ENCODE data around the gene ATXN7. TPM values are rescaled to one million over a fixed set of nuclear protein-coding genes. Genes with fewer than 3 reads are reported as not detected.

The ATXN7 gene
- total and polyA plus RNA-seq, 10 of the 15 experiments (the other 5 are each of a cell fraction or from before 2014, with no cell fraction given): 0.83 to 24.6 (median 8.5) TPM

- no peak for TF ChIP-seq SPI1 (IDR thresholded peaks at IDR 0.05; ENCODE audit: borderline replicate concordance, insufficient read depth, low read depth, low read length)
- H3K4me1 ChIP-seq (ENCODE audit: control insufficient read depth, insufficient read depth, low read length): peaks cover 6% of the 10 kb centered on the region
- H3K4me2 ChIP-seq (ENCODE audit: control insufficient read depth, insufficient read depth): no peak overlapping the region
- no peaks in the 10 kb centered on the region for H3K27me3 ChIP-seq (replicated peaks in 1 of 2; ENCODE audit: control insufficient read depth in 2 of 2, insufficient read depth in 2 of 2, low read length in 1 of 2)
- ChIA-PET RAD21 (ENCODE audit: unreplicated experiment) (interaction anchor here (1.4 kb wide), 1 partner anchor 14 kb away, joined by 5 read pairs; the partner anchor contains the start of gene PSMD6), SMC1A (ENCODE audit: uncharacterized antibody, unreplicated experiment) (no interaction called here), POLR2A (no interaction called here), CTCF (interaction anchor here (1.4 to 4.5 kb wide), 5 partner anchors 11 to 48 kb away, joined by 6 to 36 read pairs (median 16); partner anchors contain the start of gene PSMD6)
- ATAC-seq (no peak), DNase-seq (ENCODE audit: low read depth, low spot score) (no peak), FAIRE-seq (no peak)
- no peaks in the 10 kb centered on the region for H4K20me1 ChIP-seq (ENCODE audit: control insufficient read depth, insufficient read depth)
- peaks cover 11 to 43% of the 10 kb centered on the region in 2 experiments for H3K36me3 ChIP-seq (ENCODE audit: control insufficient read depth in 2 of 2, insufficient read depth in 2 of 2, low read length in 1 of 2)
- H3K27ac ChIP-seq (ENCODE audit: control insufficient read depth, insufficient read depth): no peak overlapping the region
- no peak overlapping the region for H3K4me3 ChIP-seq
- 84% methylated on average over 7 of the region's 7 CpGs for WGBS (ENCODE audit: insufficient coverage, insufficient replicate concordance, low lambda C conversion rate, missing lambda C conversion rate)
- in situ Hi-C loops (cut with MboI): no loop called here
- H2AFZ ChIP-seq (ENCODE audit: control insufficient read depth, low read depth, low read length): no peak overlapping the region
- no TSS peak for BruUV-seq (replicated peaks)
- no peaks in the 10 kb centered on the region for H3K9me3 ChIP-seq (replicated peaks; ENCODE audit: control insufficient read depth, insufficient read depth, low read length)
- H3K9ac ChIP-seq (ENCODE audit: control insufficient read depth, insufficient read depth, low read length): no peak overlapping the region
- no peaks in the 10 kb centered on the region for H3K79me2 ChIP-seq (ENCODE audit: control insufficient read depth, insufficient read depth, low read length)
- intact Hi-C loops (cut with micrococcal nuclease; ENCODE audit: unreplicated experiment): no loop called here
Measured at GRCh38 chr3:64009528-64009927, 145.9 kb downstream of the ATXN7 start.

DNA sequence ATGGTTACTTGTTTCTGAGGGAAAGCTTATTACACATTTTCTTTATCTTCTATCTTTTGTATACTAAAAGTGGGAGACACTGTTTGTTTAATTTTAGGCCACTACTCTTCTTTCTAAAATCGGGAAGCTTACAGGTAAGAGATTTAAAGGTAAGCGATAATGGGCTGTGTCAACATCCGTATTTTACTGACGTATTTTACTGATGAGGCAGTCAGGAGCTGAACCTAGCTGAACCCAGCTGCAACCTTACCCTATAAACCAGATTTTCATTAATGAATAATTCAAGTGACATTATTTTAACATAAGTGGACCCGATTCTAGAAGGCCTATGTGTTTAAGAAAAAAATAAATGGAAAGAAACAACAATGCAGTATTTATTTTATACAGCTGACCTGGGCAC, 146.5 kb downstream of the ATXN7 start:
- Histone ChIP-seq H2AFZ (ENCODE audit: control insufficient read depth, low read depth, low read length) (no peak overlapping the region), H3K36me3 (ENCODE audit: control insufficient read depth in 2 of 2, insufficient read depth in 2 of 2, low read length in 1 of 2) (peaks cover 12 to 47% of the 10 kb centered on the region in 2 experiments), H3K4me3 (no peak overlapping the region), H3K27me3 (replicated peaks in 1 of 2; ENCODE audit: control insufficient read depth in 2 of 2, insufficient read depth in 2 of 2, low read length in 1 of 2) (no peaks in the 10 kb centered on the region), H4K20me1 (ENCODE audit: control insufficient read depth, insufficient read depth) (no peaks in the 10 kb centered on the region), H3K4me2 (ENCODE audit: control insufficient read depth, insufficient read depth) (no peak overlapping the region), H3K79me2 (ENCODE audit: control insufficient read depth, insufficient read depth, low read length) (no peaks in the 10 kb centered on the region), H3K9me3 (replicated peaks; ENCODE audit: control insufficient read depth, insufficient read depth, low read length) (no peaks in the 10 kb centered on the region), H3K4me1 (ENCODE audit: control insufficient read depth, insufficient read depth, low read length) (peaks cover 6% of the 10 kb centered on the region), H3K27ac (ENCODE audit: control insufficient read depth, insufficient read depth) (no peak overlapping the region), H3K9ac (ENCODE audit: control insufficient read depth, insufficient read depth, low read length) (no peak overlapping the region)
- CTCF ChIA-PET: interaction anchor here (0.8 to 4.5 kb wide), 8 partner anchors 11 to 110 kb away, joined by 3 to 36 read pairs (median 6); partner anchors contain the start of gene PSMD6
- SMC1A ChIA-PET (ENCODE audit: uncharacterized antibody, unreplicated experiment): interaction anchor here (1.1 kb wide), 1 partner anchor 445 kb away, joined by 3 read pairs; no protein-coding TSS in a partner anchor
- POLR2A ChIA-PET: no interaction called here
- intact Hi-C loops (cut with micrococcal nuclease; ENCODE audit: unreplicated experiment) (no loop called here), in situ Hi-C loops (cut with MboI) (no loop called here)
- DNase-seq (ENCODE audit: low read depth, low spot score) (no peak), ATAC-seq (no peak), FAIRE-seq (no peak)
- BruUV-seq (replicated peaks): no TSS peak
- RAD21 ChIA-PET (ENCODE audit: unreplicated experiment): interaction anchor here (1.4 kb wide), 1 partner anchor 13 kb away, joined by 5 read pairs; the partner anchor contains the start of gene PSMD6
- WGBS (ENCODE audit: insufficient coverage, insufficient replicate concordance, low lambda C conversion rate, missing lambda C conversion rate): 96% methylated on average over 5 of the region's 5 CpGs
- TF ChIP-seq PAX8 (IDR thresholded peaks at IDR 0.05): no peak
- TF ChIP-seq LARP7 (IDR thresholded peaks at IDR 0.05): no peak

Data from GM12878 (cell line).